ENCODE measurements around the gene PPP1R9A. TPM values are rescaled to one million over a fixed set of nuclear protein-coding genes. Genes with fewer than 3 reads are reported as not detected.

The PPP1R9A gene
- total and polyA plus RNA-seq, 10 of the 15 experiments (the other 5 are each of a cell fraction or from before 2014, with no cell fraction given): 0.04 to 0.12 TPM; not detected in 8

DNA sequence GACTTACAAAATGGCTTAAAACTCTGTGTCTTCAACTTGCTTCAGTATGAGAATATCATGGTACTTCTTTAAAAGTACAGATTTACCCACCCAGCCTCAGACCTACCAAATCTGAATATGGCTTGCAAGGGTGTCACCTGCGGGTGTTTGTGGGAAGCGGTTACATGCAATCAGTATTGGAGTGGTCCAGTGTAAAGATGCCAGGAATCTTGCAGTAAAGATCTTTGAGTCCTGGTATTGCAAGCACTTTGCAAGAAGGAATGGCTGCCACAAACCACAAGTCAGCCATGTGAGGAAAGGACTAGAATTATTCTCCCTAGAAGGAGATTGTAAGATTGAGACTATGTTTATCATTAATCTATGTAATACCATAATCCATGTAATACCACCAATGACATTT is 301.9 kb downstream of the PPP1R9A start:
- Histone ChIP-seq H3K36me3 (ENCODE audit: control insufficient read depth in 2 of 2, insufficient read depth in 2 of 2, low read length in 1 of 2) (no peaks in the 10 kb centered on the region), H3K9me3 (replicated peaks; ENCODE audit: control insufficient read depth, insufficient read depth, low read length) (no peaks in the 10 kb centered on the region), H3K4me2 (ENCODE audit: control insufficient read depth, insufficient read depth) (no peak overlapping the region), H3K9ac (ENCODE audit: control insufficient read depth, insufficient read depth, low read length) (no peak overlapping the region), H3K79me2 (ENCODE audit: control insufficient read depth, insufficient read depth, low read length) (no peaks in the 10 kb centered on the region), H3K4me3 (no peak overlapping the region), H3K27me3 (replicated peaks in 1 of 2; ENCODE audit: control insufficient read depth in 2 of 2, insufficient read depth in 2 of 2, low read length in 1 of 2) (no peaks in the 10 kb centered on the region), H3K27ac (ENCODE audit: control insufficient read depth, insufficient read depth) (no peak overlapping the region), H3K4me1 (ENCODE audit: control insufficient read depth, insufficient read depth, low read length) (no peaks in the 10 kb centered on the region), H2AFZ (ENCODE audit: control insufficient read depth, low read depth, low read length) (no peak overlapping the region), H4K20me1 (ENCODE audit: control insufficient read depth, insufficient read depth) (no peaks in the 10 kb centered on the region)
- FAIRE-seq (no peak), ATAC-seq (no peak), DNase-seq (ENCODE audit: low read depth, low spot score) (no peak)
- WGBS (ENCODE audit: insufficient coverage, insufficient replicate concordance, low lambda C conversion rate, missing lambda C conversion rate): 93% methylated on average over 2 of the region's 2 CpGs
- in situ Hi-C loops (cut with MboI): no loop called here
- ChIA-PET CTCF (interaction anchor here (1.1 kb wide), 1 partner anchor 70 kb away, joined by 3 read pairs; no protein-coding TSS in a partner anchor), POLR2A (no interaction called here), SMC1A (ENCODE audit: uncharacterized antibody, unreplicated experiment) (no interaction called here), RAD21 (ENCODE audit: unreplicated experiment) (no interaction called here)
- BruUV-seq (replicated peaks): no TSS peak
- intact Hi-C loops (cut with micrococcal nuclease; ENCODE audit: unreplicated experiment): no loop called here
- TF ChIP-seq, protein P1, sequence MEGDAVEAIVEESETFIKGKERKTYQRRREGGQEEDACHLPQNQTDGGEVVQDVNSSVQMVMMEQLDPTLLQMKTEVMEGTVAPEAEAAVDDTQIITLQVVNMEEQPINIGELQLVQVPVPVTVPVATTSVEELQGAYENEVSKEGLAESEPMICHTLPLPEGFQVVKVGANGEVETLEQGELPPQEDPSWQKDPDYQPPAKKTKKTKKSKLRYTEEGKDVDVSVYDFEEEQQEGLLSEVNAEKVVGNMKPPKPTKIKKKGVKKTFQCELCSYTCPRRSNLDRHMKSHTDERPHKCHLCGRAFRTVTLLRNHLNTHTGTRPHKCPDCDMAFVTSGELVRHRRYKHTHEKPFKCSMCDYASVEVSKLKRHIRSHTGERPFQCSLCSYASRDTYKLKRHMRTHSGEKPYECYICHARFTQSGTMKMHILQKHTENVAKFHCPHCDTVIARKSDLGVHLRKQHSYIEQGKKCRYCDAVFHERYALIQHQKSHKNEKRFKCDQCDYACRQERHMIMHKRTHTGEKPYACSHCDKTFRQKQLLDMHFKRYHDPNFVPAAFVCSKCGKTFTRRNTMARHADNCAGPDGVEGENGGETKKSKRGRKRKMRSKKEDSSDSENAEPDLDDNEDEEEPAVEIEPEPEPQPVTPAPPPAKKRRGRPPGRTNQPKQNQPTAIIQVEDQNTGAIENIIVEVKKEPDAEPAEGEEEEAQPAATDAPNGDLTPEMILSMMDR (IDR thresholded peaks at IDR 0.05 in 2 of 3, conservative IDR thresholded peaks at IDR 0.05 in 1 of 3; ENCODE audit: control insufficient read depth in 2 of 3, extremely low read depth in 1 of 3, insufficient read depth in 1 of 3, low read depth in 3 of 3, low read length in 3 of 3): no peak
- TF ChIP-seq EGR1 (IDR thresholded peaks at IDR 0.05; ENCODE audit: borderline replicate concordance in 1 of 2, low read depth in 2 of 2, low read length in 2 of 2) (no peak), CREB1 (IDR thresholded peaks at IDR 0.05; ENCODE audit: low read depth) (no peak), TCF12 (IDR thresholded peaks at IDR 0.05; ENCODE audit: low read depth, low read length) (no peak), SMC3 (IDR thresholded peaks at IDR 0.05; ENCODE audit: borderline replicate concordance, low read length) (no peak), MYB (IDR thresholded peaks at IDR 0.05; ENCODE audit: borderline replicate concordance, low read depth, low read length) (no peak), WRNIP1 (IDR thresholded peaks at IDR 0.05; ENCODE audit: borderline replicate concordance, low read depth, low read length) (no peak), RUNX3 (IDR thresholded peaks at IDR 0.05; ENCODE audit: low read length) (no peak), RCOR1 (conservative IDR thresholded peaks at IDR 0.05; ENCODE audit: low read depth, low read length) (no peak), ZNF24 (IDR thresholded peaks at IDR 0.05) (no peak), YBX1 (IDR thresholded peaks at IDR 0.05) (no peak), PKNOX1 (IDR thresholded peaks at IDR 0.05) (no peak), IKZF1 (conservative IDR thresholded peaks at IDR 0.05) (no peak), NKRF (conservative IDR thresholded peaks at IDR 0.05) (no peak)
- TF ChIP-seq, protein P2, sequence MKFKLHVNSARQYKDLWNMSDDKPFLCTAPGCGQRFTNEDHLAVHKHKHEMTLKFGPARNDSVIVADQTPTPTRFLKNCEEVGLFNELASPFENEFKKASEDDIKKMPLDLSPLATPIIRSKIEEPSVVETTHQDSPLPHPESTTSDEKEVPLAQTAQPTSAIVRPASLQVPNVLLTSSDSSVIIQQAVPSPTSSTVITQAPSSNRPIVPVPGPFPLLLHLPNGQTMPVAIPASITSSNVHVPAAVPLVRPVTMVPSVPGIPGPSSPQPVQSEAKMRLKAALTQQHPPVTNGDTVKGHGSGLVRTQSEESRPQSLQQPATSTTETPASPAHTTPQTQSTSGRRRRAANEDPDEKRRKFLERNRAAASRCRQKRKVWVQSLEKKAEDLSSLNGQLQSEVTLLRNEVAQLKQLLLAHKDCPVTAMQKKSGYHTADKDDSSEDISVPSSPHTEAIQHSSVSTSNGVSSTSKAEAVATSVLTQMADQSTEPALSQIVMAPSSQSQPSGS (IDR thresholded peaks at IDR 0.05; ENCODE audit: low read length): no peak
- TF ChIP-seq, protein P3, sequence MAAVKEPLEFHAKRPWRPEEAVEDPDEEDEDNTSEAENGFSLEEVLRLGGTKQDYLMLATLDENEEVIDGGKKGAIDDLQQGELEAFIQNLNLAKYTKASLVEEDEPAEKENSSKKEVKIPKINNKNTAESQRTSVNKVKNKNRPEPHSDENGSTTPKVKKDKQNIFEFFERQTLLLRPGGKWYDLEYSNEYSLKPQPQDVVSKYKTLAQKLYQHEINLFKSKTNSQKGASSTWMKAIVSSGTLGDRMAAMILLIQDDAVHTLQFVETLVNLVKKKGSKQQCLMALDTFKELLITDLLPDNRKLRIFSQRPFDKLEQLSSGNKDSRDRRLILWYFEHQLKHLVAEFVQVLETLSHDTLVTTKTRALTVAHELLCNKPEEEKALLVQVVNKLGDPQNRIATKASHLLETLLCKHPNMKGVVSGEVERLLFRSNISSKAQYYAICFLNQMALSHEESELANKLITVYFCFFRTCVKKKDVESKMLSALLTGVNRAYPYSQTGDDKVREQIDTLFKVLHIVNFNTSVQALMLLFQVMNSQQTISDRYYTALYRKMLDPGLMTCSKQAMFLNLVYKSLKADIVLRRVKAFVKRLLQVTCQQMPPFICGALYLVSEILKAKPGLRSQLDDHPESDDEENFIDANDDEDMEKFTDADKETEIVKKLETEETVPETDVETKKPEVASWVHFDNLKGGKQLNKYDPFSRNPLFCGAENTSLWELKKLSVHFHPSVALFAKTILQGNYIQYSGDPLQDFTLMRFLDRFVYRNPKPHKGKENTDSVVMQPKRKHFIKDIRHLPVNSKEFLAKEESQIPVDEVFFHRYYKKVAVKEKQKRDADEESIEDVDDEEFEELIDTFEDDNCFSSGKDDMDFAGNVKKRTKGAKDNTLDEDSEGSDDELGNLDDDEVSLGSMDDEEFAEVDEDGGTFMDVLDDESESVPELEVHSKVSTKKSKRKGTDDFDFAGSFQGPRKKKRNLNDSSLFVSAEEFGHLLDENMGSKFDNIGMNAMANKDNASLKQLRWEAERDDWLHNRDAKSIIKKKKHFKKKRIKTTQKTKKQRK (IDR thresholded peaks at IDR 0.05; ENCODE audit: low read depth, low read length): no peak

All from GM12878 (cell line).